Measurements from ENCODE around the gene SKA3.

DNA sequence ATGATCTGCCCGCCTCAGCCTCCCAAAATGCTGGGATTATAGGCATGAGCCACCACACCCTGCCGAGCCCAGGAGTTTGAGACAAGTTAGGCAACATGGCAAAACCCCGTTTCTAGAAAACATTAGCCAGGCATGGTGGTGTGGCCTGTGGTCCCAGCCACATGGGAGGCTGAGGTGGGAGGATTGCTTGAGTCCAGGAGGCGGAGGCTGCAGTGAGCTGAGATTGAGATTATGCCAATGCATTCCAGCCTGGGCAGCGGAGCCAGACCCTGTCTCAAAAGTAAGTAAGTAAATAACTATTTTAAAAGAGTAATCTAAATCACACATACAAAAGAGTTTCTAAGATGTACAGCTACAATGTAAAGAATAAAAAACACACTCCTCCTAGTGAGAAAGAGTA, 41.9 kb downstream of the SKA3 start:
- TF ChIP-seq, protein P1, sequence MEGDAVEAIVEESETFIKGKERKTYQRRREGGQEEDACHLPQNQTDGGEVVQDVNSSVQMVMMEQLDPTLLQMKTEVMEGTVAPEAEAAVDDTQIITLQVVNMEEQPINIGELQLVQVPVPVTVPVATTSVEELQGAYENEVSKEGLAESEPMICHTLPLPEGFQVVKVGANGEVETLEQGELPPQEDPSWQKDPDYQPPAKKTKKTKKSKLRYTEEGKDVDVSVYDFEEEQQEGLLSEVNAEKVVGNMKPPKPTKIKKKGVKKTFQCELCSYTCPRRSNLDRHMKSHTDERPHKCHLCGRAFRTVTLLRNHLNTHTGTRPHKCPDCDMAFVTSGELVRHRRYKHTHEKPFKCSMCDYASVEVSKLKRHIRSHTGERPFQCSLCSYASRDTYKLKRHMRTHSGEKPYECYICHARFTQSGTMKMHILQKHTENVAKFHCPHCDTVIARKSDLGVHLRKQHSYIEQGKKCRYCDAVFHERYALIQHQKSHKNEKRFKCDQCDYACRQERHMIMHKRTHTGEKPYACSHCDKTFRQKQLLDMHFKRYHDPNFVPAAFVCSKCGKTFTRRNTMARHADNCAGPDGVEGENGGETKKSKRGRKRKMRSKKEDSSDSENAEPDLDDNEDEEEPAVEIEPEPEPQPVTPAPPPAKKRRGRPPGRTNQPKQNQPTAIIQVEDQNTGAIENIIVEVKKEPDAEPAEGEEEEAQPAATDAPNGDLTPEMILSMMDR (CRISPR knock-in tag; IDR thresholded peaks at IDR 0.05): no peak
- TF ChIP-seq NCOA1 (CRISPR knock-in tag; IDR thresholded peaks at IDR 0.05) (no peak), HDAC2 (CRISPR knock-in tag; IDR thresholded peaks at IDR 0.05) (no peak), ZNF362 (CRISPR knock-in tag; IDR thresholded peaks at IDR 0.05; ENCODE audit: borderline replicate concordance) (no peak)
